Measurements from ENCODE around the gene GABRB2.

GRCh38 chr5:161460741-161461140, 85.8 kb downstream of the GABRB2 start:
- TF ChIP-seq TAF1 (conservative IDR thresholded peaks at IDR 0.05) (no peak), REST (IDR thresholded peaks at IDR 0.05) (no peak), ZBTB33 (IDR thresholded peaks at IDR 0.05) (no peak), RAD21 (IDR thresholded peaks at IDR 0.05) (no peak), SP1 (IDR thresholded peaks at IDR 0.05) (no peak)
- TF ChIP-seq, protein P1, sequence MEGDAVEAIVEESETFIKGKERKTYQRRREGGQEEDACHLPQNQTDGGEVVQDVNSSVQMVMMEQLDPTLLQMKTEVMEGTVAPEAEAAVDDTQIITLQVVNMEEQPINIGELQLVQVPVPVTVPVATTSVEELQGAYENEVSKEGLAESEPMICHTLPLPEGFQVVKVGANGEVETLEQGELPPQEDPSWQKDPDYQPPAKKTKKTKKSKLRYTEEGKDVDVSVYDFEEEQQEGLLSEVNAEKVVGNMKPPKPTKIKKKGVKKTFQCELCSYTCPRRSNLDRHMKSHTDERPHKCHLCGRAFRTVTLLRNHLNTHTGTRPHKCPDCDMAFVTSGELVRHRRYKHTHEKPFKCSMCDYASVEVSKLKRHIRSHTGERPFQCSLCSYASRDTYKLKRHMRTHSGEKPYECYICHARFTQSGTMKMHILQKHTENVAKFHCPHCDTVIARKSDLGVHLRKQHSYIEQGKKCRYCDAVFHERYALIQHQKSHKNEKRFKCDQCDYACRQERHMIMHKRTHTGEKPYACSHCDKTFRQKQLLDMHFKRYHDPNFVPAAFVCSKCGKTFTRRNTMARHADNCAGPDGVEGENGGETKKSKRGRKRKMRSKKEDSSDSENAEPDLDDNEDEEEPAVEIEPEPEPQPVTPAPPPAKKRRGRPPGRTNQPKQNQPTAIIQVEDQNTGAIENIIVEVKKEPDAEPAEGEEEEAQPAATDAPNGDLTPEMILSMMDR (IDR thresholded peaks at IDR 0.05; ENCODE audit: low read depth, low read length, missing input control) = no peak
- TF ChIP-seq, protein P2, sequence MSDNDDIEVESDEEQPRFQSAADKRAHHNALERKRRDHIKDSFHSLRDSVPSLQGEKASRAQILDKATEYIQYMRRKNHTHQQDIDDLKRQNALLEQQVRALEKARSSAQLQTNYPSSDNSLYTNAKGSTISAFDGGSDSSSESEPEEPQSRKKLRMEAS (IDR thresholded peaks at IDR 0.05) = no peak

Measured in liver (tissue), 3 donors.